ENCODE measurements around the gene EIF3L.

The EIF3L gene

DNA sequence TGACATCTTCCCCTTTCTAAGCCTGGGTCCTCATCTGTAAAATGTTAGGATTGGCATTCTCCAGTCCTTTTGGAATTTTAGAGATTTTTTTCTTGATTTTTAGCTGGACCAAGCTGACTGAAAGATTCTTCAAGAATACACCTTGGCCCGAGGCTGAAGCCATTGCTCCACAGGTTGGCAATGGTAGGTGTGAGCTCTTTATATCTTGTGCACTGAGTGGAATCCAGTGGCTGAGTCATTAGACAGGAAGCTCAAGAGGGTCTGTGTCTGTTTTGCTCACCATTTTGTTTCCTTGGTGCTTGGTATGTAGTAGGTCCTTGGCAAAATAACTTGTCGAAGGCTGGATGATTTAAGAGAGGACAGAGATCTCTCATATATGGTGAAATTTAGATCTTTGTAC, 6.2 kb downstream of the EIF3L start:
- no peak for DNase-seq

DNA sequence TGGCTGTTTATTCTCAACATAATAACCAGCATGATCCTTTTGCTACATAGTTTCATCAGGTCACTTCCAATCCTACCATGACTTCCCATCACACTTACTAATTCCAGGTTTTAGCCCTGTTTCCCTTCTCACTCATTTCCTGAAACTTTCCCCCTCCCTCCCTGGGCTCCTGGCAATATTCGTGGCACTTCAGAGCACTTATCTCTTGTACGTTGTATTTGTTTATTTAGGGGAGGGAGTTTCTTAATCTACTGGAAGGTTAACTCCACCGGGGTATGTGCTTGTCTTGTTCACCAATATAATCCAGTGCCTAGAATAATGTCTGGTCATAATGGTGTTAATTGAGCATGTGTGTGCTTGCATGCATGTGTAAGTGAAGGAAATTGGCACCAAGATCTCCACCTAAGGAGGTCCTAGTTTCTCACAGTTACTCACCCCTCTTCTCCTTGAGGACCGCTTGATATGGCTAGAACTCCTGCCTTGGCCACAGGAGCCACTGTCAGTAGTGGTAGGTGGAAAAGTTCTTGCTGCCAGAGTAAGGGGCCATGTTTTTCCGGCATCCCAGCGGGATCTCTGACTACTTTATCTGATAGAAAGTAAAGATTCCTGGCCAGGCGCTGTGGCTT, 11.7 kb downstream of the EIF3L start:
- DNase-seq: no peak

DNA sequence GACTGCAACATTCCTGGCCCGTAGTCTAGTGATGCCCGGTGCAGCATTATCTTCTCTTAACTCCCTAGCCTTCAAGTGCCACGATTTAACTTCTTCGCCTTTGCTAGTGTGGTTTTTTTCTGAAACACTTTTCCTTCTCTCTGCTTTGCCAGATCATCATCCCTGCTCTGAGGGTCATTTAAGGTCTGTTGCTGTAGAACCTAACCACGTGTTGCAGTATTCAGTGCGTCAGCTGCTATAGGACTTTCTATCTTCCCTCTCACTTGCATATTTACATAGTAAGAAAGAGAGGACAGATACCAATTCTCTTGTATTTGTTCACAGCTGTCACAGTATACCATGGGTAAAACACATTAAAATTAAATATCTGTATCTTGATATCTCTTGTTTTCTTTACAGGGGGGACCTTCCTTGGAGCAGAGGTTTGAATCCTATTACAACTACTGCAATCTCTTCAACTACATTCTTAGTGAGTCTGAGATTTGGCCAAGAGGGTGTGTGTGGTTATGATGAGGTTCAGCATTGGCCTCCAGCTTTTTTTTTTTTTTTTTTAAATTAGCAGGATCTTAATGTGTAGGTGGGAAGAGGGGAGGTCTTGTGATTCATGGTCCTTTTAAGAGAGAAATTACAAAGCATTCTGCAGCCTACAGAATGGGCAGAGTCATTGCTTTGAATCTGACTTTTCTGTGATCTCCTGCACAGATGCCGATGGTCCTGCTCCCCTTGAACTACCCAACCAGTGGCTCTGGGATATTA, 13.5 kb downstream of the EIF3L start:
- DNase-seq: no peak

DNA sequence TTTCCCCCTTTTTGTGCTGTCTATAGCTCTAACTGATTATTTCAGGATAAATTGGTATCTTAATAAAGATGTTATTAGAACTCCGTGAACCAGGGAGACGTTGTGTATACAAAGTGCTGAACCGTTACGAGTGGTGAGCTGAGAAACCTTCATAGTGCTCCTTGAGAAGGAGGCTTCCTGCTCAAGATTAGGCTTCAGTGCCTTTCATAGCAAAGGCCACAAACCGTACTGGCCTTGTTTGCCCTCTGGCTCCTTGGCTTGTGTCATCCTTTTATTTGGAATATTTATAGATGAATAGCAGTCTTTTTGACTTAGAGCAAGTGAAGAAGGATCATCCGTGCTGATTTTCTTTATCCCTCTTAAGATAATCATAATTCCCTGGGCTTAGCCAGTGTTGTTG, 16.3 kb downstream of the EIF3L start:
- no peak for DNase-seq

DNA sequence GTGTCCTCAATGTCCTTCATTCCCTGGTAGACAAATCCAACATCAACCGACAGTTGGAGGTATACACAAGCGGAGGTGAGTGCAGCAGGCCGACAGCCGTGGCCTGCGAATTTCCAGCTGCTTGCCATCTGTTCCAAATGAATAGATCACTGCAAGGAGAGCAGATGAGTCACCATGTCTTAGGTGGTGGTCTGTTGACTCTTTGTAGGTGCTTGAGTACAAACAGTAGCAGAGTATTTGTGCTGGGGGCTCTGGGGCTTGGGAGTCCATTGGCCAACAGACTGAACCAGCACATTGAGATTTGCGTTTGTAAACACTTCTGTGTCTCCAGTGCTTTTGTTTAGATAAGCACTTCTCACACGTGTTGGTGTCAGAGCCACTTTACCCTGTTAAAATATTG, 21.1 kb downstream of the EIF3L start:
- no peak for DNase-seq

DNA sequence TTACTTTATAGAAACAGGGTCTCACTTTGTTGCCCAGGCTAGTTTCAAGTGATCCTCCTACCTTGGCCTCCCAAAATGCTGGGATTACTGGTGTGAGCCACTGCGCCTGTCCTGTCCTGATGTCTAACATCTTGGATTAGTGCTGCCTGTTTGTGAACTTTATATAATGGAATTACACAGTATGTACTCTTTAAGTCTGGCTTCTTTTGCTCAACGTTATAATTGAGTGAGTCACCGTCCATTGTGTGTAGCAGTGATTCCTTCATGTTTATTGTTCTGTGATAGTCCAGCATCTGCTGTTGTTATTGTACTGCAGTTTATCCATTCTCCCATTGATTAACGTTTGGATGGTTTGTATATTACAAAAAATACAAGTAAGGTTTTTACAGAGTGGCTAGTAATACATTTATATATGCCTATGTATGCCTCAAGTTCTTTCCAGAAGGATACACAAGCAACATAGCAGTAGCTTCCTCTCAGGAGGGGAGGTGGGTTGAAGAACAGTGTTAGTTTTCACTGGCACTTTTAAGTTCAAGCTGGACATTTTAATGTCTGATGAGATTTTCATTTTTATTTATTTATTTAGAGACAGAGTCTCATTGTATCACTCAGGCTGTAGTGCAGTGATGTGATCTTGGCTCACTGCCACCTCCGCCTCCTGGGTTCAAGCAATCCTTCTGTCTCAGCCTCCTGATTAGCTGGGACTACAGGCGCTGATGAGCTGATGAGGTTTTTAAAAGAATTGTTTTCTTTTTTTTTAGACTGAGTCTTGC, 31.6 kb downstream of the EIF3L start:
- no peak for DNase-seq

DNA sequence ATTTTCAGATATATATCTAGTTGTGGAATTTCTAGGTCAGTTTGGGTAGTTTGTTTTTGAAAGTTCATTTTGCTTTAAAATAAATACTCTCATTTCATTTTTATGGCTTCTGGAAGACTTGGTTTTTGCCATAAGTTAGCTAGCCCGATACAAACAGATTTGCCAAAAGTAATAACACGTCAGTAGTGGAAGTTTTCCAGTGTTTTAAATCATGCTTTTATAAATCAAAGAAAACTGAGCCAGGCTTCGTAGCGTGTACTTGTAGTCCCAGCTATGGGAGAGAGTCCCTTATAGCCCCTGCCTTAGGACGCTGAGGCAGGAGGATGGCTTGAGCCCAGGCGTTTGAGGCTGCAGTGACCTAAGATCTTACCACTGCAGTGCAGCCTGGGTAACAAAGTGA, 35.2 kb downstream of the EIF3L start:
- DNase-seq: no peak

DNA sequence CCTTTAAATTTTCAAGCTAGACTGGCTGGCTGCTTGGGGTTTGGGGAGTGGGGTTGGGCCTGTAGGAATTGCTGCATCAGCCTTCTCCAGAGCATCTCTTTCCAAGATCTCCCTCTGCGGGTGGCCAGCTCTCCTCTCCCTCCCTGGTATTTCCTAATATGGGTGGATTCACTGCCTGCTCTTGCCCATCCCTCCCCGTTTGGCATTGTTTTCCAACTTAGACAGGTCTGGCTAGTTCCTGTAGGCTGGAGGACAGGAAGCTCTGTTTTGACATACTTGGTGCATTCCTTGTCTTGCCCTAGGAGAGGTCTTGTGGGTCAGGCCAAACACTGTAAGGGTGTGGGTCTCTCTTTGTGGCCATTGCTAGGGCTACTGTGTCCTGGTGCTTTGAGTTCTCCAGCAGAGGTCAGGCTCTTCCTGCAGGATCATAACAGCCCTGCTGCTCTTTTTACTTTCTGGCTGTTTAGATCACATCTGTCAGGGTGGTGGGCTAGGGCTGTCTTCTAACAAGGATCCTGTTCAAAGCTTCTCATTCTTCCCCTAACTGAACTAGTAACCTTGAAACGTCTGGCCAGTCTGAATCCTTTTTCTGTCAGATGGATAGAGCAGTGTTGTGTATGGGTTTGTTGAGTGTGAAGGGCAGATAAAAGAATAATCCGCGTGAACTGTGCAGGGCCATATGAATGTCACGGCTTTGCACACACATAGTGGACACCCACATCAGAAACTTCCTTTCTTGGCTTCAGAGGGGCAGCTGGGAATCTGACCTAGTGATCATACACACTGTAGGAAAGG, 38.6 kb downstream of the EIF3L start:
- DNase-seq: no peak

DNA sequence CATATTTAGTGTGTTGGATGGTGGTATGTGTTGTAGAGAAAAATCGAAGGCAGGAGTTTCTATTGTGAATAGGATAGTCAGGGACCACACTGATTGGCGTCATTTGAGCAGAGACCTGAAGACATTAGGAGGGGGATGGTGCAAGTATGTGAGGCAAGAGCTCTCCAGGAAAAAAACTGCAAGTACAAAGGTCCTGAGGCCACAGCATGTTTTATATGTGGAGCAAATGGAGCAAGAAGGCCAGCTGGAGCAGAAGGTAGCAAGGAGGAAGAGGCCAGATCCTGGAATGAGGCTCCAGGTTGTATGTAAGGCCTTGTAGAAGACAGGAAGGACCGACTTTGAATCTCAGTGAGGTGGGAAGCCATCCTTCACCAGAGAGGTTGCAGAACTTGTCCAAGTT, 42.7 kb downstream of the EIF3L start:
- no peak for DNase-seq

DNA sequence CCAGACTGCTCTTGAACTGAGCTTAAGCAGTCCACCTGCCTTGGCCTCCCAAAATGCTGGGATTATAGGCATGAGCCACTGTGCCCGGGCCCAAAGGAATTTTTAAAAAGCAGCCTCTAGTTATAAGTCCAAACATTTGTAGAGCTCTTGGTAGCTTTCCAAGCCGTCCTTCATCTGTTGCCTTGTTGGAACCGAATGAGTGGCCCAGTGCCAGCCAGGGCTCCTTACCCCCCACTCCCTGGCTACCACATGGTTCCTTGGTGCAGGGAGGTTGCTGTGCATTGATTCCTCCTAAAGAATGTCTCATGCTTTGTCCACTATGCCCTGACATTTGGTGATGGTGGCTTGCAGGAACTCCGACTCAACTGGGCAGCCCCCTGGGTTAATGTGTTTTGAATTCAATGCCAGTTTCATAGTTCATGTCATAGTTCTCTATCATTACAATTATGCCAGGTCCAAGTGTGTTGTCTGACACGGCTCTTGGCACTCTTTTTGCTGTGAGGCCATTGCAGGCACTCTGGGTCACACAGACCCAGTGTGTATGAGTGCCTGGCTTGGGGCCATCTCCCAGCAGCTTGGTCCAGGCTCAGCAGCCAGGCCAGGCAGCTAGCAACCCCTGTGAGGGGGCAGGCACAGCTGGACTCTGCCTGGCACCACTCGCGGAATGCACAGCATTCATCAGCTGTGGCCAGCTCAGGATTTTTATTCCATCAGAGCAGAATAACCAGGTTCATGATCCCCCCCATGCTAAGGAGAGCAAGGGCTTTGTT, 43.5 kb downstream of the EIF3L start:
- no peak for DNase-seq

DNA sequence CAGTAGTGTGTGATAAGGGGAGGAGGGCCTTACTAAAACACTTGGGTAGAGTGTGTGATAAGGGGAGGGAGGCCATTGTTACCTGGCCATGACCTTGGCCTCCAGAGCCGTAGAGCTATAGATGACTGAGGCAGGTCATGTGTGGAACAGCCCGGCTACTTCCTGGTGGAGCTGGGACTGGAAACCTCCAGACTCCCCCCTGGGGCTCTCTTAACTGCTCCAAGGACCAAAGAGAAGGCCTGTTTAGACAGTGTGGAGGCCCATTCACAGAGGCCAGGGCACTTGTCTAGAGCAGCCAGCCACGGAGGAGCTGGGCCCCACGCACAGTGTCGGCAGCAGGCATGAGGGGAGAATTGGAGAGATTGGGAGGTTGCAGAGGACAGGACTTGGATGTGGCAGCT, 44.4 kb downstream of the EIF3L start:
- no peak for DNase-seq

DNA sequence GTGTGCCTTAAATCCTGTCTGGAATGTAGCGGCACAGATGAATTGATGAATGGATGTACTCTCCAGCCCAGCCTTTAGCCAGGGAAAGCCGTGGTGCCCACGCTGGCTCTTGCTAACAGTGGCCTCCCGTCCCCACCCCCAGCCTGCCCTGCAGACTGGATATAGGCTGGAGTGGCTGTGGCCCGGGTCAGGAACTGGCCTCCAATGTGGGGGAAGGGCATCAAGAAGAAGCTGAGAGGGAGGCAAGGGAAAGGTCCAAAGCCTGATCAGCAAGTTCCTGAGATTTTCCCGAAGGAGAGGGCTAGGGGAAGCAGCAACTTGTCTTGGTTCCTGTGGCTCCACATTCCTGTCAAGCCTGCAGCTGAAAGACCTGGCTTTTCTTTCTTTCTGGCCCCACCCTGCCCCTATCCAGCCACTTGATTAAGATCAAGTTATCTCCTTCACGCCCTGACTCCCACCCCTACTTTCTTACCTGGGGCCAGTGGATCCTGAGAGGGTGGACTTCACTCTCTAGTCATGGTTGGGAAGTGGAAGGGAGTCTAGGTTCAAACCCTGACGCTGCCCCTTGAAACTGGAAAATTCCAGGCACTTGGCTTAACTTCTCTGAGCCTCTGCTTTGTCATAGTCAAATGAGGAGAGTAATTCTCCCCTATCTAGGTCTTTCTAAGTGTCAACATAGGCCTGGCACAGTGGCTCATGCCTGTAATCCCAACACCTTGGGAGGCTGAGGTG, 45.9 kb downstream of the EIF3L start:
- no peak for DNase-seq

DNA sequence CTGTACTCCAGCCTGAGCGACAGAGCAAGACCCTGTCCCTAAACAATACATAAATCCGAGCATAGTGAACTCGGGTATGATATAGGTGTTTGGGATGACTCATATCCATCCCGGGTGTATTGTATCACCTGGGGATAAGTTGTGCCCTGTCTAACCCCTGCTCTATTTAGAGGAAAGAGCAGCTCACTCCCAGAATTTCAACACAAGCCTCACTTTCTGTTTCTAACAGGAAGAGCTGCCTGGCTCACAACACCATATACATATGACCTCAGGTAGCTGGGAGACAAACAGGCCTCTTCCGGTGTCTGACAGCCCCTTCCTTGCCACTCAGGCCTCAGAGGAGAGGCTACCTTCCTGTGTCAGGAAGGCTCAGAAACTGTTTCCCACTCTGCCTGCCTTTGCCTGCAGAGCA, 47.0 kb downstream of the EIF3L start:
- no peak for DNase-seq

DNA sequence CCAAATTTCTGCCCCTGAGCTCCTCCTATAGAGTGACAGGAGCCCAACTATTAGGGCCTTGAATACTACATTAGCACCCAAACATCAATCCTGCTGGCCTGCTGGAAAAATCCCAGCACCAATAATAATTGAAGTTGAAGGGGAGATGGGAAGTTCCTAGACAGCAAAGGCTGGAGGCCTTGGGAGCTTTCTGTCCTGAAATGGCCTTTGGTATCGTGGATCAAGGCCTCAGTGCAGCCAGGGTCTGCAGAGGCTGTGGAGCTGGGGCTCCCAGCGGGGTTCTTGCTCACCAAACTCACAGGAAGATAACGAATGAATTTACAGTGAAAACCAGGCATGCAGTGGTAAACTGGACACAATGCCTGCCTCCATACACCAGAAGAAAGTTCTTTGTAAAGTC, 47.7 kb downstream of the EIF3L start:
- DNase-seq: no peak

DNA sequence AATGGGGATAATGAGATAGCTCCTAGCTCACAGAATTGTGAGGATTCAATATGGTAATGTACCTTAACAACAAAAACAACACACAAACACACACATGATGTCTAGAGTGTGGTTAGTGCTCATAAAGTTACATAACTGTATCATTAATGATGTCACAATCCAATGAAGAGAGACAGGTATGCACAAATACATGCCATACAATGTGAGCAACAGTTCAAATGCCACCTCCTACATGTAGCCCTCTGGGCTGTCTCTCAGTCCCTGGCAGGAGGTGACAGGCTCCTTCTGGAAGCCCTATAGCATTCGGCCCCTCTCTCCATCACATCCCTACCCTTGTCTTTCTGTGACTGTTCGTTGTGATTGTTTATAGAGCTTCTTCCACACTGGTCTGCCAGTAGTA, 48.6 kb downstream of the EIF3L start:
- DNase-seq: no peak

DNA sequence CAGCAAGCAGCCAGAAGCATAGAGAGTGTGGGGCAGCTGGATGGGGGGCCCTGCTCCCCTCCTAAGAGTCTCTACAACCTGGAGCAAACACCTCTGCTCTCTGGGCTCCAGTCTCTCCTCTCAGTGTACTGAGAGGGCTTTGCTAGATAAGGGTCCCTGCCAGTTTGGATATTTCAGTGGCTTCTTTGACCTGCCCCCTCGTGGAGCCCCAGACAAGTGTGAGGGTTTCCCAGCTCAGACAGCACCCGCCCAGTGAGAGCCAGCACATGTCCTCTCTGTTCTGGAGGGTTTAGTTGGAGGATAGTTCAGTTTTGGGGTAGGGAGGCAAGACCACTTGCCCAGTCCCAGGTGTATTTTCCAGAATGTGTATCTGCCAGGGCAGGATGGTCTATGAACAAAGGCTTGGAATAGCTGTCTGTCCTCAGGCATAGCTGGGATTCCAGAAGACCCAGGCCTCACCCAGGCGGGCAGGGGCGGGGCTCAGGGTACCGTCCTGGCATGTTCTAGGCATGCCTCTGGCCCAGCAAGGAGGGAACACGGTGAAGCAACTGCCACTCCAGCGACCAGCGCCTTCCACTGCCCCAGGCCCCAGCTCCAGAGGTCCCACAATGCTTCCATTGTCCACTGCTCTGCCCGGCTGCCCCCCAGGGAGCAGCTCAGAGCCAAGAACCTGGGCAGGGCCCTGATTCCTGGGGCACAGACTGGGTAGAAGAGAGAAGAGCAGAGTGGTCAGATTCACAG, 49.4 kb downstream of the EIF3L start:
- no peak for DNase-seq

DNA sequence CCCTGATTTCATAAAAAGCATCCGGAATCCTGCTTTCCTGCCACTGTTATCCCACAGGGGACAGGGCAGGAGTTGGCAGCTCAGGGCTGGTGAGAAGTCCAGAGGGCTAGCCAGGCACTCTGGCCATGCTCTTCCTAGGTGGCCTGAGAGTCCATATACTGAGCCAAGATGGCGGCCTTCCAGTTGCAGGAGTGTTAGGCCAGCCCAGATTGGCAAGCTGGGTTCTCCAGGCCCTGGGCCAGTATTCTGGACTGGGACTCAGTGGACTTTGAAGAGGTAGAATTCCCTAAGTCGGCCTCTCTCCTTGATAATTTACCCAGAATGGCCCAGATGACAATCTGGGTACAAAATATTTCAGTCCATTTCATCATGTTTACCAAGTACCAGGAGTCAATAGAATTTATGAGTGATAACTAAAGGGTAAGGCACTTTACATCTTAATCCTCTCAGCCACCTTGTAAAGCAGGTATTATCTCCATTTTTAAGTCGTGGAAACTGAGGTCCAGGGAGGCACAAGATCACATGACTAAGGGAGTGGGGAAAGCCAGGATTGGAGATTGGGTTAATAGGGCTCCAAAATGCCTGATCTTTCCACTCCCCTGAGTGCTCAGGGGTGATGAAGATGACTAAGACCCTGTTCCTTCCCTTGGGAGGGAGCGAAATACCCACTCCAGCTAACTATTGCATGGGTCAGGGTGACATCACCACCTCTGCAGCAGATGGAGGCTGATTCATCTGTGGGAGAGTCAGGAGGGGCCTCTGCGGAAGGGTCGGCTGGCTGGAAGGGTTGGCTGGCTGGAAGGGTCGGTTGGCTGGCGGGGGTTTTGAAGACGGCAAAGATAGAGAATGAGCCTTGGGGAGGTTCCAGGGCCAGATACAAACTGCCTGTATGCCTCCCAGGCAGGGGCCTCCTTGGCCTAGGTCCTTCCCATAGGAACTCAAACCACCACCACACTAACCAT, 55.6 kb downstream of the EIF3L start:
- DNase-seq: no peak

DNA sequence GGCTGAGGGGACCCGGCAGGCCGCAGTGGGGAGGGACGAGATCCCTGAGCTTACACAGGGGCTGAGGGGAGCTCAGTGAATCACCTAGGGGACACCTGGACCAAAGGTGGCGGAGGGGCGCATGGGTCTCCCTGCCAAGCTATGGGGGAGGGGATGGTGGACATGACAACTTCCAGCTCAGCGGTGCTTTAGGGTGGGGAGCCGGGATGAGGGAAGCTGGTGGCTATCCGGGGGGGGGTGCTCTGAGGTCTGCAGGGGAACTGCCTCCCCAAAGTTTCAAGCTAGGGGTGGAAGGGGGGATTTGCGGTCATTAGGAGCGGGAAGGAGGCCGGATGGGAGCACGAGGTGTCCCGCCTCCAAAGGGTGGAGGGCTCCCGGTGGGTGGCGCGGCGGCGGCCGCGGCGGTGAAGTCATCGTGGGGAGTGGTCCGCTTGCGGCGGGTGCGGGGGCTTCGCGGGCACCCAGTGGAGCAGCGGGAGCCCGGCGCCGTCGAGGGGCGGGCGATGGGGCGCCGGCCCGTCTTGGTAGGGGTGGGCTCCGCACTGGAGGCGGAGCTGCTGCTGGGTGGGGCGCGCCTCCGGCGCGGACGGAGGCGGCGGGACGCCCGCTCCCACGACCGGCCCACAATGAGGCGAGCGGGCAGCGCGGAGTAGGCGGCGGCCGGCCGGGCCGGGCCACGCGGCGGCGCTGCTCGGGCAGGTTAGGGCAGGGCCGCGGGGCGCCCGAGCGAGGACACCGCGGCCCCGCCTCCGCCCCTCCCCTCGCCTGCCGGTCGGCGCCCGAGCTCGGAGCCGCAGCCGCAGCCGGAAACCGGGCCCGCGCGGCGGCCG, 56.5 kb downstream of the EIF3L start, which contains the start of gene MICALL1:
Gene MICALL1, plus strand, starts transcription at position 764 of the 830 bp plus-strand sequence. CDS start 126 bp downstream, outside the sequence.
- no peak for DNase-seq
